Prostate gland (tissue), 2 donors: Measurements from ENCODE around the gene SPATA20. TPM values are rescaled to one million over a fixed set of nuclear protein-coding genes. Genes with fewer than 3 reads are reported as not detected.
A peak's percentile ranks its signal among the peaks of the same experiment; 100 is the strongest.

Experiments
- DNase-seq: peaks from one replicate; pipeline ENCODE4 v3.0.0-alpha.2; 2019; ENCODE audit warnings: low spot score
- H3K27ac ChIP-seq, 2 donors: fragments of 200-600 bp; sonication (generic); 2 replicates each; pipeline ENCODE4 v1.5.1; 2017 to 2019
- H3K27me3 ChIP-seq: fragments of 200-600 bp; sonication (generic); replicated peaks from 2 replicates; pipeline ENCODE4 v1.5.1; 2019; ENCODE audit not compliant: insufficient read depth
- H3K36me3 ChIP-seq, 2 donors: fragments of 200-600 bp; sonication (generic); 1 replicate in 1 of 2; 2 replicates in 1 of 2; pipeline versions ENCODE4 v1.5.1 to v1.8.1; 2017 to 2019
- H3K4me1 ChIP-seq: fragments of 200-600 bp; sonication (generic); replicated peaks from 2 replicates; pipeline ENCODE4 v1.5.1; 2019
- H3K4me3 ChIP-seq, 2 donors: fragments of 200-600 bp; sonication (generic); 2 replicates each; pipeline ENCODE4 v1.5.1; 2017 to 2019
- H3K9me3 ChIP-seq: fragments of 200-600 bp; sonication (generic); 2 replicates; pipeline ENCODE4 v1.5.1; 2017
- CTCF ChIP-seq, 4 experiments: fragments of 200-600 bp in 2 of 4; fragments of 450-650 bp in 2 of 4; sonication (generic) in 2 of 4; IDR thresholded peaks; 1 replicate in 3 of 4; 2 replicates in 1 of 4; pipeline ENCODE4 v1.5.1; 2016 to 2019; ENCODE audit warnings: antibody characterized with exemption in 4 of 4, mild to moderate bottlenecking in 2 of 4, moderate library complexity in 2 of 4
- POLR2A ChIP-seq: fragments of 450-650 bp; IDR thresholded peaks from one replicate; pipeline ENCODE4 v1.6.1; 2016; ENCODE audit warnings: antibody characterized with exemption, mild to moderate bottlenecking
- POLR2AphosphoS5 ChIP-seq: sonication (generic); formaldehyde crosslinking; IDR thresholded peaks from one replicate; pipeline ENCODE4 v1.6.1; 2017; ENCODE audit warnings: antibody characterized with exemption
- WGBS: methylation state at CpG from one replicate; pipeline ENCODE4 v1.1.5; 2018; 5-methylcytosine and 5-hydroxymethylcytosine counted together
- intact Hi-C: fragments of 100-400 bp; cut with DNase I; formaldehyde crosslinking; loops from one replicate; pipeline ENCODE4 v1.14.2; 2022
- total RNA-seq, 2 donors: library from RNA; depleted of rRNA; stranded (reverse); fragments of >200 nt; gene quantifications; one replicate each; pipeline ENCODE4 v1.1.0, GENCODE V29; 2016

SPATA20 gene
- total RNA-seq, 2 donors from 2014 or later = 188 to 208 TPM

GRCh38 chr17:50549969-50550368, 3.0 kb downstream of the SPATA20 start:
- Histone ChIP-seq H3K4me1 (peaks cover 4% of the 10 kb centered on the region), H3K27me3 (no peaks in the 10 kb centered on the region), H3K4me3 (no peak overlapping the region), H3K27ac (no peak overlapping the region), H3K9me3 (no peaks in the 10 kb centered on the region), H3K36me3 (no peaks in the 10 kb centered on the region)
- TF ChIP-seq CTCF (IDR thresholded peaks at IDR 0.05) = no peak
- no peak for TF ChIP-seq POLR2A
- TF ChIP-seq POLR2AphosphoS5 = no peak
- 90% methylated on average over 9 of the region's 11 CpGs for WGBS
- intact Hi-C loops = loop anchor here (2.0 to 10.0 kb wide), 5 partner anchors 77 to 405 kb away; no protein-coding TSS in a partner anchor
- no peak for DNase-seq

- H3K4me1 ChIP-seq = peaks cover 4% of the 10 kb centered on the region
- DNase-seq = peak; percentile 72
- no peak overlapping the region for H3K4me3 ChIP-seq
- peaks cover 0 to 3% of the 10 kb centered on the region in 2 donors for H3K36me3 ChIP-seq
- intact Hi-C loops = loop anchor here (2.0 to 5.0 kb wide), 2 partner anchors 76 to 144 kb away; no protein-coding TSS in a partner anchor
- 58% methylated on average over 32 of the region's 32 CpGs for WGBS
- no peak overlapping the region for H3K27ac ChIP-seq
- H3K27me3 ChIP-seq = no peaks in the 10 kb centered on the region
- peak; percentile 35 to 93 (median 78) for TF ChIP-seq CTCF (IDR thresholded peaks at IDR 0.05)
- no peak for TF ChIP-seq POLR2A
- TF ChIP-seq POLR2AphosphoS5 = peak; percentile 69
- no peaks in the 10 kb centered on the region for H3K9me3 ChIP-seq
These were observed 3.9 kb downstream of the SPATA20 start for GRCh38 chr17:50550661-50551432.

GRCh38 chr17:50551433-50551815, 4.5 kb downstream of the SPATA20 start:
- H3K27me3 ChIP-seq = no peaks in the 10 kb centered on the region
- TF ChIP-seq CTCF (IDR thresholded peaks at IDR 0.05) (no peak), POLR2AphosphoS5 (no peak), POLR2A (no peak)
- no peak for DNase-seq
- H3K9me3 ChIP-seq = no peaks in the 10 kb centered on the region
- 90% methylated on average over 8 of the region's 8 CpGs for WGBS
- H3K36me3 ChIP-seq = peaks cover 0 to 4% of the 10 kb centered on the region in 2 donors
- H3K27ac ChIP-seq = no peak overlapping the region
- intact Hi-C loops = loop anchor here (2.0 to 5.0 kb wide), 2 partner anchors 76 to 143 kb away; no protein-coding TSS in a partner anchor
- no peak overlapping the region for H3K4me3 ChIP-seq
- peaks cover 4% of the 10 kb centered on the region for H3K4me1 ChIP-seq

GRCh38 chr17:50551884-50552283, 4.9 kb downstream of the SPATA20 start:
- TF ChIP-seq CTCF (IDR thresholded peaks at IDR 0.05) (no peak), POLR2A (no peak), POLR2AphosphoS5 (no peak)

More at GRCh38 chr17:50551884-50552283, 4.9 kb downstream of the SPATA20 start:
- Histone ChIP-seq H3K4me3 (no peak overlapping the region), H3K4me1 (peaks cover 4% of the 10 kb centered on the region), H3K27ac (no peak overlapping the region), H3K27me3 (no peaks in the 10 kb centered on the region), H3K36me3 (peaks cover 0 to 4% of the 10 kb centered on the region in 2 donors), H3K9me3 (no peaks in the 10 kb centered on the region)
- intact Hi-C loops = loop anchor here (2.0 to 5.0 kb wide), 2 partner anchors 75 to 143 kb away; no protein-coding TSS in a partner anchor
- no peak for DNase-seq
- WGBS = 93% methylated on average over 12 of the region's 12 CpGs
